Natural killer cell (primary cell): Measurements from ENCODE around the gene TSPAN11. TPM values are rescaled to one million over a fixed set of nuclear protein-coding genes. Genes with fewer than 3 reads are reported as not detected.
A peak's percentile ranks its signal among the peaks of the same experiment; 100 is the strongest.

Experiments used
- ATAC-seq, 3 donors: fragments of 150-1000 bp in 2 of 3; fragments of 200-7000 bp in 1 of 3; cut with Tn5 transposase; 1 replicate in 1 of 3; 2 replicates in 2 of 3; pipeline ENCODE4 v1.10.0; 2021; ENCODE audit warnings: mild to moderate bottlenecking in 2 of 3, moderate library complexity in 2 of 3
- DNase-seq, 2 donors: peaks; one replicate each; pipeline versions ENCODE4 v3.0.0 to v3.0.0-alpha.2; 2013 to 2021; ENCODE audit warnings: mixed read lengths in 1 of 2
- H3K27ac ChIP-seq: one replicate; pipeline ENCODE4 v1.5.1; 2013; ENCODE audit warnings: mild to moderate bottlenecking, low read length
- H3K27me3 ChIP-seq: one replicate; pipeline ENCODE4 v1.6.1; 2013; ENCODE audit warnings: low read length; ENCODE audit not compliant: control insufficient read depth, insufficient read depth
- H3K36me3 ChIP-seq: one replicate; pipeline ENCODE4 v1.6.1; 2013; ENCODE audit warnings: low read length; ENCODE audit not compliant: control insufficient read depth, insufficient read depth
- H3K4me1 ChIP-seq: one replicate; pipeline ENCODE4 v1.6.1; 2013; ENCODE audit warnings: low read length; ENCODE audit not compliant: control insufficient read depth, insufficient read depth
- H3K4me3 ChIP-seq: one replicate; pipeline ENCODE4 v1.5.1; 2013; ENCODE audit warnings: low read length
- H3K9me3 ChIP-seq: one replicate; pipeline ENCODE4 v1.6.1; 2013; ENCODE audit warnings: low read length; ENCODE audit not compliant: control insufficient read depth, insufficient read depth
- H3K27ac Mint-ChIP-seq, 2 donors: one replicate each; pipeline ENCODE4 v1.8.0; 2022; ENCODE audit warnings: mild to moderate bottlenecking in 2 of 2, mixed read lengths in 2 of 2, moderate library complexity in 1 of 2
- H3K27me3 Mint-ChIP-seq, 2 donors: one replicate each; pipeline ENCODE4 v1.8.0; 2022; ENCODE audit warnings: low read depth in 2 of 2, mixed read lengths in 2 of 2
- H3K36me3 Mint-ChIP-seq: one replicate; pipeline ENCODE4 v1.8.0; 2022; ENCODE audit warnings: mixed read lengths
- H3K4me1 Mint-ChIP-seq, 2 donors: one replicate each; pipeline ENCODE4 v1.8.0; 2022; ENCODE audit warnings: mixed read lengths in 2 of 2
- H3K4me3 Mint-ChIP-seq: one replicate; pipeline ENCODE4 v1.8.0; 2022; ENCODE audit warnings: mild to moderate bottlenecking, moderate library complexity, mixed read lengths
- H3K9me3 Mint-ChIP-seq, 2 donors: one replicate each; pipeline ENCODE4 v1.8.0; 2022; ENCODE audit warnings: mixed read lengths in 2 of 2
- CTCF ChIP-seq: fragments of 200-600 bp; IDR thresholded peaks from one replicate; pipeline ENCODE4 v1.8.0; 2022; ENCODE audit warnings: antibody characterized with exemption
- WGBS: methylation state at CpG from one replicate; pipeline ENCODE4 v1.1.7; 2013; ENCODE audit warnings: missing lambda C conversion rate; ENCODE audit not compliant: insufficient coverage; 5-methylcytosine and 5-hydroxymethylcytosine counted together
- intact Hi-C: fragments of 100-400 bp; cut with micrococcal nuclease; formaldehyde crosslinking; loops from one replicate; pipeline ENCODE4 v1.14.2; 2022
- total RNA-seq, 4 donors: library from RNA; stranded (reverse); fragments of 120-200 nt in 1 of 4; gene quantifications; one replicate each; pipeline versions ENCODE4 v1.2.3 to v1.2.4, GENCODE V29; 2013 to 2022

TSPAN11 gene
- total RNA-seq, 3 donors from 2014 or later (not counting 1 experiment from before 2014, with no cell fraction given), result not detected

- Mint-ChIP-seq H3K4me3 (no peak overlapping the region), H3K36me3 (no peaks in the 10 kb centered on the region), H3K4me1 (no peaks in the 10 kb centered on the region), H3K27me3 (no peaks in the 10 kb centered on the region), H3K9me3 (no peaks in the 10 kb centered on the region), H3K27ac (no peak overlapping the region)
- no peak overlapping the region for H3K27ac ChIP-seq
- ATAC-seq (no peak), DNase-seq (no peak)
- H3K27me3 ChIP-seq, result no peaks in the 10 kb centered on the region
- no peak overlapping the region for H3K4me3 ChIP-seq
- intact Hi-C loops, result no loop called here
- H3K4me1 ChIP-seq, result no peaks in the 10 kb centered on the region
- 88% methylated on average over 18 of the region's 18 CpGs for WGBS
- H3K9me3 ChIP-seq, result no peaks in the 10 kb centered on the region
- no peaks in the 10 kb centered on the region for H3K36me3 ChIP-seq
- TF ChIP-seq CTCF, result no peak
Observed at GRCh38 chr12:30980955-30981662, 54.6 kb downstream of the TSPAN11 start.

- no peaks in the 10 kb centered on the region for H3K9me3 ChIP-seq
- intact Hi-C loops, result no loop called here
- TF ChIP-seq CTCF, result no peak
- no peaks in the 10 kb centered on the region for H3K4me1 Mint-ChIP-seq
- no peak overlapping the region for H3K4me3 Mint-ChIP-seq
- no peaks in the 10 kb centered on the region for H3K27me3 ChIP-seq
- H3K27ac ChIP-seq, result no peak overlapping the region
- H3K9me3 Mint-ChIP-seq, result no peaks in the 10 kb centered on the region
- no peaks in the 10 kb centered on the region for H3K27me3 Mint-ChIP-seq
- DNase-seq (no peak), ATAC-seq (no peak)
- H3K4me1 ChIP-seq, result no peaks in the 10 kb centered on the region
- no peak overlapping the region for H3K27ac Mint-ChIP-seq
- no peaks in the 10 kb centered on the region for H3K36me3 Mint-ChIP-seq
- 94% methylated on average over 12 of the region's 12 CpGs for WGBS
- no peak overlapping the region for H3K4me3 ChIP-seq
- H3K36me3 ChIP-seq, result no peaks in the 10 kb centered on the region
Observed at GRCh38 chr12:30982413-30982812, 55.9 kb downstream of the TSPAN11 start.

GRCh38 chr12:30985814-30986452 lies 59.4 kb downstream of the TSPAN11 start:
- Histone ChIP-seq H3K4me3 (no peak overlapping the region), H3K9me3 (no peaks in the 10 kb centered on the region), H3K36me3 (no peaks in the 10 kb centered on the region), H3K4me1 (no peaks in the 10 kb centered on the region), H3K27ac (no peak overlapping the region), H3K27me3 (no peaks in the 10 kb centered on the region)
- DNase-seq (peak in 1 of 2 donors; percentile 20), ATAC-seq (peak in 1 of 3 donors; percentile 61)
- intact Hi-C loops, result no loop called here
- Mint-ChIP-seq H3K27ac (no peak overlapping the region), H3K4me3 (no peak overlapping the region), H3K27me3 (no peaks in the 10 kb centered on the region), H3K4me1 (no peaks in the 10 kb centered on the region), H3K36me3 (no peaks in the 10 kb centered on the region), H3K9me3 (no peaks in the 10 kb centered on the region)
- TF ChIP-seq CTCF, result no peak
- 60% methylated on average over 7 of the region's 7 CpGs for WGBS
